PC-9 (cell line): ENCODE data around the gene OR11H6.

Source experiments
- CTCF ChIP-seq: fragments of 200-600 bp; sonication (generic); conservative IDR thresholded peaks from 2 replicates; pipeline ENCODE4 v1.6.1; 2017; ENCODE audit warnings: mixed run types, antibody characterized with exemption, mild to moderate bottlenecking, moderate library complexity
- EZH2 ChIP-seq: fragments of 200-600 bp; sonication (generic); IDR thresholded peaks from 2 replicates; pipeline ENCODE4 v1.8.0; 2017; ENCODE audit warnings: antibody characterized with exemption, low read depth

- TF ChIP-seq EZH2 = no peak
- no peak for TF ChIP-seq CTCF
Measured at GRCh38 chr14:20223410-20223809, at the start of gene OR11H6.
